WERI-Rb-1 (cell line): ENCODE results near the gene MYL5.

Experiments used
- DNase-seq: peaks from one replicate; pipeline ENCODE4 v3.0.0-alpha.2; 2020
- H3K27ac ChIP-seq: fragments of 250-450 bp; sonication (Bioruptor Pico); 2 replicates; pipeline ENCODE4 v1.5.1; 2020; ENCODE audit warnings: mild to moderate bottlenecking, moderate library complexity
- H3K27me3 ChIP-seq: fragments of 250-450 bp; sonication (Bioruptor Pico); 2 replicates; pipeline ENCODE4 v1.5.1; 2021; ENCODE audit warnings: mild to moderate bottlenecking, low read depth, moderate library complexity; ENCODE audit not compliant: insufficient read depth, severe bottlenecking
- H3K36me3 ChIP-seq: fragments of 250-450 bp; sonication (Bioruptor Pico); 2 replicates; pipeline ENCODE4 v1.5.1; 2020; ENCODE audit warnings: mild to moderate bottlenecking, moderate library complexity
- H3K4me3 ChIP-seq: 2 replicates; pipeline ENCODE4 v1.5.1; 2011; ENCODE audit warnings: low read depth, mild to moderate bottlenecking, control low read depth, low read length
- H3K9me3 ChIP-seq: fragments of 250-450 bp; sonication (Bioruptor Pico); 2 replicates; pipeline ENCODE4 v1.5.1; 2021; ENCODE audit warnings: mild to moderate bottlenecking, moderate library complexity; ENCODE audit not compliant: severe bottlenecking
- TF ChIP-seq, protein P1 (sequence below): IDR thresholded peaks from 2 replicates; pipeline ENCODE4 v1.5.1; 2011; ENCODE audit warnings: low read depth, mild to moderate bottlenecking, control low read depth, inconsistent platforms, low read length

The MYL5 gene

GRCh38 chr4:710116-710515, 35.8 kb downstream of the MYL5 start:
- Histone ChIP-seq H3K27ac (no peak overlapping the region), H3K9me3 (no peaks in the 10 kb centered on the region), H3K36me3 (peaks cover 38% of the 10 kb centered on the region), H3K4me3 (no peak overlapping the region), H3K27me3 (no peaks in the 10 kb centered on the region)
- TF ChIP-seq, protein P1, sequence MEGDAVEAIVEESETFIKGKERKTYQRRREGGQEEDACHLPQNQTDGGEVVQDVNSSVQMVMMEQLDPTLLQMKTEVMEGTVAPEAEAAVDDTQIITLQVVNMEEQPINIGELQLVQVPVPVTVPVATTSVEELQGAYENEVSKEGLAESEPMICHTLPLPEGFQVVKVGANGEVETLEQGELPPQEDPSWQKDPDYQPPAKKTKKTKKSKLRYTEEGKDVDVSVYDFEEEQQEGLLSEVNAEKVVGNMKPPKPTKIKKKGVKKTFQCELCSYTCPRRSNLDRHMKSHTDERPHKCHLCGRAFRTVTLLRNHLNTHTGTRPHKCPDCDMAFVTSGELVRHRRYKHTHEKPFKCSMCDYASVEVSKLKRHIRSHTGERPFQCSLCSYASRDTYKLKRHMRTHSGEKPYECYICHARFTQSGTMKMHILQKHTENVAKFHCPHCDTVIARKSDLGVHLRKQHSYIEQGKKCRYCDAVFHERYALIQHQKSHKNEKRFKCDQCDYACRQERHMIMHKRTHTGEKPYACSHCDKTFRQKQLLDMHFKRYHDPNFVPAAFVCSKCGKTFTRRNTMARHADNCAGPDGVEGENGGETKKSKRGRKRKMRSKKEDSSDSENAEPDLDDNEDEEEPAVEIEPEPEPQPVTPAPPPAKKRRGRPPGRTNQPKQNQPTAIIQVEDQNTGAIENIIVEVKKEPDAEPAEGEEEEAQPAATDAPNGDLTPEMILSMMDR = no peak
- no peak for DNase-seq

- no peaks in the 10 kb centered on the region for H3K9me3 ChIP-seq
- H3K36me3 ChIP-seq = peaks cover 36% of the 10 kb centered on the region
- H3K27me3 ChIP-seq = no peaks in the 10 kb centered on the region
- no peak overlapping the region for H3K27ac ChIP-seq
- TF ChIP-seq, protein P1 = no peak
- H3K4me3 ChIP-seq = no peak overlapping the region
- DNase-seq = no peak
These were observed 36.6 kb downstream of the MYL5 start for GRCh38 chr4:710916-711315.

DNA sequence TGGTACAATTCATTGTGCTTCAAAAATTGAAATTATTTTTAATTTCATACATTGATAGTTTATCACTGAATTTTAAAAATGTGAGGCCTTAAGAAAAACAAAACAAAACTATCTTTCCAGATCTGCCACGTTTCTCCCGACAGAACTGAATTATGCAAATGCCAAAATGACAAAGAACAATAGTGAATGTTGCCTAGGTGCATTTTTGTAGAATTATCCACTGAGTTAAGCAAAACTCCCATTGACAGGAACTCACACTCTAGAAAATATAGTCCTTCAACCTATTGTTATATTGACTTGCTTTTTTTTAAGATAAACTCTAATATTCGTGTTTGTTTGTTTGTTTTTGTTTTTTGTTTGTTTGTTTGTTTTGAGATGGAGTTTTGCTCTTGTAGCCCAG, 37.8 kb downstream of the MYL5 start:
- Histone ChIP-seq H3K27me3 (no peaks in the 10 kb centered on the region), H3K36me3 (peaks cover 36% of the 10 kb centered on the region)

GRCh38 chr4:712916-713632, 38.7 kb downstream of the MYL5 start:
- no peak for DNase-seq
- Histone ChIP-seq H3K9me3 (no peaks in the 10 kb centered on the region), H3K4me3 (no peak overlapping the region), H3K27me3 (no peaks in the 10 kb centered on the region), H3K27ac (no peak overlapping the region), H3K36me3 (peaks cover 35% of the 10 kb centered on the region)
- TF ChIP-seq, protein P1 = no peak

More for the DNA sequence above, 37.8 kb downstream of the MYL5 start:
- Histone ChIP-seq H3K27ac (no peak overlapping the region), H3K4me3 (no peak overlapping the region), H3K9me3 (no peaks in the 10 kb centered on the region)
- no peak for DNase-seq
- TF ChIP-seq, protein P1 = no peak

DNA sequence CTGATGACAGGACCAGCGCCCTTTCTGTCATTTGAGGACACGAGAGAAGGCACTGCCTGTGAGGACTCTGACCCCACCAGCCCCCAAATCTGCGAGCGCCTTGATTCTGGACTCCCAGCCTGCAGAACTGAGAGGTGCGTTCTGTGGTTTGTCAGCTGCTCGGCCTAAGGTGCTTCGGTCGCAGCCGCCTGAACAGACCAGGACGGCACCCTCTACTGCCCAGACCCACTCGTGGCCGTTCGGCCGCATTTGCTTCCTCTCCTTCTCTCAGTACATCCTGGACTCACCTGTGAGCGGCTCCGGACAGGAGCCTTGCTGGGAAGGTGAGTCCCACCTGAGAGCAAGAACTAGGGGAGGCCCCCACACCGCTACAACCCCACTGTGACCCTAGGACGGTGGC, 39.7 kb downstream of the MYL5 start:
- H3K4me3 ChIP-seq = no peak overlapping the region
- H3K27ac ChIP-seq = no peak overlapping the region
- DNase-seq = no peak
- TF ChIP-seq, protein P1 = no peak
- no peaks in the 10 kb centered on the region for H3K27me3 ChIP-seq
- H3K9me3 ChIP-seq = no peaks in the 10 kb centered on the region
- peaks cover 29% of the 10 kb centered on the region for H3K36me3 ChIP-seq
